Transverse colon (tissue), 4 donors: ENCODE results near the gene LHFPL6. TPM values are rescaled to one million over a fixed set of nuclear protein-coding genes. Genes with fewer than 3 reads are reported as not detected.

Experiments
- DNase-seq: peaks from one replicate; pipeline ENCODE4 v3.0.0-alpha.2; 2019
- H3K27ac ChIP-seq, 4 donors: fragments of 200-600 bp; sonication (generic); 2 replicates each; pipeline ENCODE4 v1.5.1; 2016 to 2018; ENCODE audit warnings: inconsistent platforms in 4 of 4
- H3K27me3 ChIP-seq: fragments of 200-600 bp; sonication (generic); 2 replicates; pipeline ENCODE4 v1.5.1; 2017; ENCODE audit warnings: inconsistent platforms
- H3K36me3 ChIP-seq, 4 donors: fragments of 200-600 bp; sonication (generic); 2 replicates each; pipeline ENCODE4 v1.5.1; 2017 to 2019; ENCODE audit warnings: inconsistent platforms in 4 of 4
- H3K4me1 ChIP-seq, 4 donors: fragments of 200-600 bp; sonication (generic); 2 replicates each; pipeline ENCODE4 v1.5.1; 2017 to 2020; ENCODE audit warnings: inconsistent platforms in 4 of 4
- H3K4me3 ChIP-seq, 4 donors: fragments of 200-600 bp; sonication (generic); 1 replicate in 1 of 4; 2 replicates in 3 of 4; pipeline versions ENCODE4 v1.5.1 to v1.6.1; 2017 to 2019; ENCODE audit warnings: inconsistent platforms in 4 of 4
- H3K9me3 ChIP-seq, 2 donors: fragments of 200-600 bp; sonication (generic); 2 replicates each; pipeline ENCODE4 v1.5.1; 2017 to 2019; ENCODE audit warnings: inconsistent platforms in 2 of 2
- CTCF ChIP-seq, 5 experiments: fragments of 200-600 bp in 3 of 5; fragments of 450-650 bp in 2 of 5; sonication (generic) in 3 of 5; IDR thresholded peaks; 1 replicate in 2 of 5; 2 replicates in 3 of 5; pipeline ENCODE4 v1.5.1; 2016 to 2017; ENCODE audit warnings: antibody characterized with exemption in 5 of 5, inconsistent platforms in 3 of 5, mild to moderate bottlenecking in 2 of 5, moderate library complexity in 1 of 5
- EP300 ChIP-seq: sonication (generic); formaldehyde crosslinking; IDR thresholded peaks from one replicate; pipeline ENCODE4 v1.6.1; 2017; ENCODE audit warnings: antibody characterized with exemption, low read depth
- POLR2A ChIP-seq: fragments of 450-650 bp; IDR thresholded peaks from one replicate; pipeline ENCODE4 v1.6.1; 2016; ENCODE audit warnings: antibody characterized with exemption, mild to moderate bottlenecking, moderate library complexity
- POLR2AphosphoS5 ChIP-seq, 3 donors: sonication (generic); formaldehyde crosslinking; IDR thresholded peaks; one replicate each; pipeline ENCODE4 v1.6.1; 2016; ENCODE audit warnings: antibody characterized with exemption in 3 of 3
- WGBS, 2 donors: methylation state at CpG; one replicate each; pipeline ENCODE4 v1.1.5; 2018; ENCODE audit warnings: low coverage in 1 of 2; 5-methylcytosine and 5-hydroxymethylcytosine counted together
- in situ Hi-C, 4 donors: fragments of 200-750 bp; cut with MboI; loops; one replicate each; pipeline versions ENCODE4 v1.15.0 to v1.15.1; 2017; ENCODE audit warnings: low sequenced_read_pairs in 3 of 4, low pct_ligation_motif_present in 1 of 4, low pct_unique_long_range_greater_than_20kb in 1 of 4
- intact Hi-C: fragments of 100-400 bp; cut with DNase I; formaldehyde crosslinking; loops from one replicate; pipeline ENCODE4 v1.15.1; 2023; ENCODE audit warnings: low total_unique reads
- total RNA-seq, 4 donors: library from RNA; depleted of rRNA; stranded (reverse); fragments of >200 nt; gene quantifications; one replicate each; pipeline ENCODE4 v1.1.0, GENCODE V29; 2016

LHFPL6 gene
- total RNA-seq, 4 donors from 2014 or later, result 4.2 to 18.6 (median 9.3) TPM

GRCh38 chr13:39530916-39531315, 72.1 kb downstream of the LHFPL6 start:
- WGBS, 2 donors, result 34 to 62% methylated on average over 3 of the region's 3 CpGs

GRCh38 chr13:39528661-39528980, 74.4 kb downstream of the LHFPL6 start:
- TF ChIP-seq EP300, result no peak
- TF ChIP-seq POLR2AphosphoS5 (IDR thresholded peaks at IDR 0.05), result no peak
- no peak for TF ChIP-seq CTCF (IDR thresholded peaks at IDR 0.05)
- no peak for TF ChIP-seq POLR2A
- in situ Hi-C loops, result no loop called here
- Histone ChIP-seq H3K36me3 (no peaks in the 10 kb centered on the region), H3K4me3 (no peak overlapping the region), H3K27ac (no peak overlapping the region), H3K9me3 (no peaks in the 10 kb centered on the region), H3K4me1 (peaks cover 0 to 7% (median 0%) of the 10 kb centered on the region in 4 donors), H3K27me3 (no peaks in the 10 kb centered on the region)
- intact Hi-C loops, result no loop called here
- 77 to 79% methylated on average over 3 of the region's 3 CpGs for WGBS, 2 donors
- DNase-seq, result no peak

More at GRCh38 chr13:39530916-39531315, 72.1 kb downstream of the LHFPL6 start:
- H3K4me3 ChIP-seq, result no peak overlapping the region
- H3K27ac ChIP-seq, result no peak overlapping the region
- H3K27me3 ChIP-seq, result no peaks in the 10 kb centered on the region
- DNase-seq, result no peak
- in situ Hi-C loops (no loop called here), intact Hi-C loops (loop anchor here (1.0 kb wide), 1 partner anchor 35 kb away; no protein-coding TSS in a partner anchor)
- no peaks in the 10 kb centered on the region for H3K36me3 ChIP-seq
- no peaks in the 10 kb centered on the region for H3K9me3 ChIP-seq
- TF ChIP-seq EP300 (no peak), POLR2AphosphoS5 (IDR thresholded peaks at IDR 0.05) (no peak), POLR2A (no peak), CTCF (IDR thresholded peaks at IDR 0.05) (no peak)
- H3K4me1 ChIP-seq, result peaks cover 0 to 7% (median 0%) of the 10 kb centered on the region in 4 donors

GRCh38 chr13:39527961-39528660, 74.9 kb downstream of the LHFPL6 start:
- H3K36me3 ChIP-seq, result no peaks in the 10 kb centered on the region
- no peaks in the 10 kb centered on the region for H3K27me3 ChIP-seq
- H3K4me1 ChIP-seq, result peaks cover 0 to 7% (median 0%) of the 10 kb centered on the region in 4 donors
- H3K27ac ChIP-seq, result no peak overlapping the region
- H3K9me3 ChIP-seq, result no peaks in the 10 kb centered on the region
- intact Hi-C loops, result no loop called here
- 73 to 76% methylated on average over 3 to 5 of the region's 5 CpGs for WGBS, 2 donors
- H3K4me3 ChIP-seq, result no peak overlapping the region
- TF ChIP-seq EP300 (no peak), CTCF (IDR thresholded peaks at IDR 0.05) (no peak), POLR2AphosphoS5 (IDR thresholded peaks at IDR 0.05) (no peak), POLR2A (no peak)
- no peak for DNase-seq
- in situ Hi-C loops, result no loop called here

GRCh38 chr13:39527301-39527700, 75.7 kb downstream of the LHFPL6 start:
- in situ Hi-C loops (no loop called here), intact Hi-C loops (no loop called here)
- no peaks in the 10 kb centered on the region for H3K36me3 ChIP-seq
- no peaks in the 10 kb centered on the region for H3K9me3 ChIP-seq
- H3K27me3 ChIP-seq, result no peaks in the 10 kb centered on the region
- H3K27ac ChIP-seq, result no peak overlapping the region
- no peak overlapping the region for H3K4me3 ChIP-seq
- no peak for DNase-seq
- TF ChIP-seq POLR2A, result no peak
- TF ChIP-seq POLR2AphosphoS5 (IDR thresholded peaks at IDR 0.05), result no peak
- no peak for TF ChIP-seq EP300
- TF ChIP-seq CTCF (IDR thresholded peaks at IDR 0.05), result no peak
- 63 to 65% methylated on average over 3 of the region's 3 CpGs for WGBS, 2 donors
- H3K4me1 ChIP-seq, result peaks cover 0 to 7% (median 0%) of the 10 kb centered on the region in 4 donors
